Measurements from ENCODE around the gene PNPLA2. TPM values are rescaled to one million over a fixed set of nuclear protein-coding genes. Genes with fewer than 3 reads are reported as not detected.
A peak's percentile ranks its signal among the peaks of the same experiment; 100 is the strongest.

Gene PNPLA2
- total RNA-seq, 1 donor from 2014 or later, result 55.6 TPM

DNA sequence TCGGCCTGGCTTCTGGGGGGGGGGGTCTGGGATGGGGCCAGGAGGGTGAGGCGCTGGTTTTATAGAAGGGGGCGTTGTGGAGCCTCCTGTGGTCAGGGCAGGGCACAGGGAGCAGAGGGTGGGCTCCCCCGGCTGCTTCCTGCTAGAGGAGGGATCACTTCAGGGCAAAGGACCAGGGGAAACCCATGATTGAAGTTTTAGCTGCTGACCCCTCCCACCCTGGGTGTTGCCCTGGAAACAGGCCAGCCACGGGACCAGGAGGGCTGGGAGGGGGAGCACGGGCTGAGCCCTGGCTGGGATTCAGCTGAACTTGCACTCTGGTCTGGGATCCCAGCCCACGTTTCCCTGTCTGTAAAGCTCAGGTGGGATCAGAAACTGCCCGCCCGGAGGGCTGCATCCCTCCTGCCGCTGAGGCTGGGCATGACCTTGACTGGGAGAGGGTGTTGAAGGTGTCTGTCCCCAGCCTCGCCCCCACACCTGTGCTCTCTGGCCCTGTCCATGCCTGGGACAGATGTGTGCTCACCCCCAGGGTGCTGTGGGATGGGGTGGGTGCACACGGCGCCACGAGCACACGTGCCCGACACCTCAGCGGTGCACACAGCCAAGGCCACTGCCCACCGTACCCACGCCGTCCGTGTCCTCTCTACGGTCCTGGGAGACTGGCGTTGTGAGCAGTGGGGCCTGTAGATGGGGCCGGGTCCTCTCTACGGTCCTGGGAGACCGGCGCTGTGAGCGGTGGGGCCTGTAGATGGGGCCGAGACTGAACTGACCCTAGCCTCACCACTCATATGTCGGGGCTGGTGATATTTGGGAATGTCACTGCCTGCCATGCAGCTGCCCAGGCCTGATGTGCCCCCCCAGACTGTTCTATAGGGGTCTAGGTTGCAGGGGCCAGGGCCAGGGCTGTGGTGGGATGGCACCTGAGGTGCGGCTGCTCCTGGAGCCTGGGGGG is 26.3 kb downstream of the PNPLA2 start:
- Mint-ChIP-seq H3K27me3 (no peaks in the 10 kb centered on the region), H3K4me3 (peak overlapping the region; percentile 79), H3K27ac (peak overlapping the region; percentile 70), H3K4me1 (ENCODE audit: unreplicated experiment) (peaks cover 21% of the 10 kb centered on the region), H3K9me3 (no peaks in the 10 kb centered on the region), H3K36me3 (no peaks in the 10 kb centered on the region)
- TF ChIP-seq, protein P1, sequence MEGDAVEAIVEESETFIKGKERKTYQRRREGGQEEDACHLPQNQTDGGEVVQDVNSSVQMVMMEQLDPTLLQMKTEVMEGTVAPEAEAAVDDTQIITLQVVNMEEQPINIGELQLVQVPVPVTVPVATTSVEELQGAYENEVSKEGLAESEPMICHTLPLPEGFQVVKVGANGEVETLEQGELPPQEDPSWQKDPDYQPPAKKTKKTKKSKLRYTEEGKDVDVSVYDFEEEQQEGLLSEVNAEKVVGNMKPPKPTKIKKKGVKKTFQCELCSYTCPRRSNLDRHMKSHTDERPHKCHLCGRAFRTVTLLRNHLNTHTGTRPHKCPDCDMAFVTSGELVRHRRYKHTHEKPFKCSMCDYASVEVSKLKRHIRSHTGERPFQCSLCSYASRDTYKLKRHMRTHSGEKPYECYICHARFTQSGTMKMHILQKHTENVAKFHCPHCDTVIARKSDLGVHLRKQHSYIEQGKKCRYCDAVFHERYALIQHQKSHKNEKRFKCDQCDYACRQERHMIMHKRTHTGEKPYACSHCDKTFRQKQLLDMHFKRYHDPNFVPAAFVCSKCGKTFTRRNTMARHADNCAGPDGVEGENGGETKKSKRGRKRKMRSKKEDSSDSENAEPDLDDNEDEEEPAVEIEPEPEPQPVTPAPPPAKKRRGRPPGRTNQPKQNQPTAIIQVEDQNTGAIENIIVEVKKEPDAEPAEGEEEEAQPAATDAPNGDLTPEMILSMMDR (conservative IDR thresholded peaks at IDR 0.05), result no peak
- no peak for DNase-seq (ENCODE audit: extremely low spot score, unreplicated experiment)

DNA sequence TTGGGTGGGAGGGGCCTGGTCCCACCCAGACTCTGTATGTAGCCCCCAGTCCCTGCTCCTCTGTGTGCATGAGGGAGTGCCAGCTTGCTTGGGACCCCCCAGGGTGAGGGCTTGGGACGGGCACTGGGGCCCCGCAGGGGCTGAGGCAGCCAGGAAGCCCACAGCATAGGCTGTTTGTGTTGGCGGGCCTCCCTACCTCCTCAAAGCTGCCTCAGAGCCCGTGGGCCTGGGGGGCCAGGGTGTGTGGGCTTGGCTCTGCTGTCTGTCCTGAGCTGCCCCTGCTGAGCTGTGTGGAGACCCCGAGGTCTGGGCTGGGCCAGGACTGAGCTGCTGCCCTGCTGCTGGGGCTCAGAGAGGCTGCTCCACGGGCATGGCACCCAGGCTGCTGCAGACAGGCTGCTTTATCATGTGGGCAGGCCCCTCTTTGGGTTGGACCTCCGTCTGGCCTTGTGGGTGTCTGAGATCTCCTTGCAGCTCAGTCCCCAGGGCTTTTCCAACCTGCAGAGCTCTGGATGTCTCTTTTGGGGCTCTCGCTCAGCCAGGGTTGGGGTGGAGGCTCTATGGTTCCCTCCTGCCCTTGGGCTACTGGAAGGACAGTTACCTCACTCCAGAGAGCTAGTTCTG is 27.3 kb downstream of the PNPLA2 start:
- TF ChIP-seq, protein P1 (conservative IDR thresholded peaks at IDR 0.05), result no peak
- no peak for DNase-seq (ENCODE audit: extremely low spot score, unreplicated experiment)
- Mint-ChIP-seq H3K27ac (no peak overlapping the region), H3K36me3 (no peaks in the 10 kb centered on the region), H3K27me3 (no peaks in the 10 kb centered on the region), H3K9me3 (no peaks in the 10 kb centered on the region), H3K4me1 (ENCODE audit: unreplicated experiment) (peaks cover 13% of the 10 kb centered on the region), H3K4me3 (peak overlapping the region; percentile 67)

DNA sequence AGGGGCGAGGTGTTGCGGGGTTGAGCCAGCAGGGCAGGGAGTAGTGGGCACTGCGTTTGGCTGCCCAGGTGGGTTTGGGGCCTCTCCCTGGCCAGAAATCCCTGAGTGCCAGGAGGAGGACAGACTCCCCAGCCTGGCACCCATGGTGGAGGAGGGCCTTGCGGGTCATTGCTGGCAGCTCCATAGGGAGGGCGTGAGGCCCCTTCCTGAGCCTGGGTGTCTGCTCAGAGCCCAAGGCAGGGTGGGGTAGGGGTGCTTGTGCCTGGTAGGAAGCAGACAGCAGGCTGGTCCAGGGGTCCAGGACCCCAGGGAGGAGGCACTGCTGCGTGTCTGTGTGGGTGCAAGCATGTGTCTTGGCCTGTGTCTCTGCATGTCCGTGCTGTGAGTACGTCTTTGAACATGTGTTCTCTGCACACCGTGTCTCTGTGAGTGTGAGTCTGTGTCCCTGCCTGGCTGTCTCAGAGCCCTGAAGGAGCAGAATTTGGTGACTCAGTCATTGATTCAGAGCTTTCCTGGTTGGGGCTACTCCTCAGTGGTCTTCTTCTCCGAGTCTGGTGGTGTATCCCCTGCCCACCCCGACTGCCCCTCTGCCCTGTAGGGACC is 27.9 kb downstream of the PNPLA2 start:
- H3K4me3 Mint-ChIP-seq, result peak overlapping the region; percentile 67
- DNase-seq (ENCODE audit: extremely low spot score, unreplicated experiment), result no peak
- H3K9me3 Mint-ChIP-seq, result no peaks in the 10 kb centered on the region
- TF ChIP-seq, protein P1 (conservative IDR thresholded peaks at IDR 0.05), result no peak
- H3K27me3 Mint-ChIP-seq, result no peaks in the 10 kb centered on the region
- no peaks in the 10 kb centered on the region for H3K36me3 Mint-ChIP-seq
- H3K27ac Mint-ChIP-seq, result no peak overlapping the region
- H3K4me1 Mint-ChIP-seq (ENCODE audit: unreplicated experiment), result peaks cover 9% of the 10 kb centered on the region

- no peaks in the 10 kb centered on the region for H3K9me3 Mint-ChIP-seq
- no peak for DNase-seq (ENCODE audit: extremely low spot score, unreplicated experiment)
- peaks cover 9% of the 10 kb centered on the region for H3K4me1 Mint-ChIP-seq (ENCODE audit: unreplicated experiment)
Observed at GRCh38 chr11:847876-848275, 29.2 kb downstream of the PNPLA2 start.

DNA sequence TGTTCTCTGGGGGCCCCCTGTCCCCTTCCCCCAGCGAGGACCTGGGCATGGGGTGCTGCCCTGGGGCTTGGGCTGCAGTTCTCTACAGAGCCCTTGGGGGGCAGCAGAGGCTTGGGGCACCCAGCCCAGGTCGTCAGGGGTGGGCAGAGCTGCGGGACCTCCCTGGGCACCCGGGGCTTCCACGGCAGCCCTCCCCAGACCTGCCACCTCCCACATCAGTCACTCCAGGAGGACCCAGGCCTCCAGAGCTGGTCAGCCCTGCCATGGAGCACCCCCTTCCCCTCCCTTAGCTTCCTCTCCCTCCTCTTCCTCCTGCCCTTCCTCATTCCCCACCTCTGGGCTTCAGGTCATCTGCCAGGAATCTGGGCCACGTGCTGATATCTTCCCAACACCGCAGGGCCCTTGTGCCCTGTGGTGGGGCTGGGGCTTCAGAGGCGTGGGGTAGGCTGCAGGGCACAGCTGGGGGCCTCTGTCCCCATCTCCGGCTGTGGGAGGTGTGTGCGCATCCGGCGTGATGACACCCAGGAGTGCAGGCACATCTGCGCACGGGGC is 29.7 kb downstream of the PNPLA2 start:
- no peak overlapping the region for H3K27ac Mint-ChIP-seq
- no peaks in the 10 kb centered on the region for H3K9me3 Mint-ChIP-seq
- H3K27me3 Mint-ChIP-seq, result peaks cover 3% of the 10 kb centered on the region
- no peak for DNase-seq (ENCODE audit: extremely low spot score, unreplicated experiment)
- H3K4me3 Mint-ChIP-seq, result peak overlapping the region; percentile 68
- H3K4me1 Mint-ChIP-seq (ENCODE audit: unreplicated experiment), result peaks cover 9% of the 10 kb centered on the region
- TF ChIP-seq, protein P1 (conservative IDR thresholded peaks at IDR 0.05), result peak; percentile 79
- no peaks in the 10 kb centered on the region for H3K36me3 Mint-ChIP-seq

More at GRCh38 chr11:847876-848275, 29.2 kb downstream of the PNPLA2 start:
- no peaks in the 10 kb centered on the region for H3K36me3 Mint-ChIP-seq
- no peak overlapping the region for H3K4me3 Mint-ChIP-seq
- H3K27ac Mint-ChIP-seq, result no peak overlapping the region
- TF ChIP-seq, protein P1 (conservative IDR thresholded peaks at IDR 0.05), result no peak
- H3K27me3 Mint-ChIP-seq, result peaks cover 3% of the 10 kb centered on the region
